22Rv1 (cell line): ENCODE measurements around the gene CD200R1.

Experiments used
- H3K27ac ChIP-seq: fragments of 450-650 bp; 2 replicates; pipeline ENCODE4 v1.5.1; 2017
- ZFX ChIP-seq: fragments of 450-650 bp; IDR thresholded peaks from 2 replicates; pipeline ENCODE4 v1.6.1; 2017; ENCODE audit warnings: antibody characterized with exemption, borderline replicate concordance
- TF ChIP-seq, protein P1 (sequence below): fragments of 450-650 bp; IDR thresholded peaks from 2 replicates; pipeline ENCODE4 v1.5.1; 2017; ENCODE audit warnings: mild to moderate bottlenecking

Gene CD200R1

GRCh38 chr3:112908252-112908651 lies 66.7 kb downstream of the CD200R1 start:
- TF ChIP-seq, protein P1, sequence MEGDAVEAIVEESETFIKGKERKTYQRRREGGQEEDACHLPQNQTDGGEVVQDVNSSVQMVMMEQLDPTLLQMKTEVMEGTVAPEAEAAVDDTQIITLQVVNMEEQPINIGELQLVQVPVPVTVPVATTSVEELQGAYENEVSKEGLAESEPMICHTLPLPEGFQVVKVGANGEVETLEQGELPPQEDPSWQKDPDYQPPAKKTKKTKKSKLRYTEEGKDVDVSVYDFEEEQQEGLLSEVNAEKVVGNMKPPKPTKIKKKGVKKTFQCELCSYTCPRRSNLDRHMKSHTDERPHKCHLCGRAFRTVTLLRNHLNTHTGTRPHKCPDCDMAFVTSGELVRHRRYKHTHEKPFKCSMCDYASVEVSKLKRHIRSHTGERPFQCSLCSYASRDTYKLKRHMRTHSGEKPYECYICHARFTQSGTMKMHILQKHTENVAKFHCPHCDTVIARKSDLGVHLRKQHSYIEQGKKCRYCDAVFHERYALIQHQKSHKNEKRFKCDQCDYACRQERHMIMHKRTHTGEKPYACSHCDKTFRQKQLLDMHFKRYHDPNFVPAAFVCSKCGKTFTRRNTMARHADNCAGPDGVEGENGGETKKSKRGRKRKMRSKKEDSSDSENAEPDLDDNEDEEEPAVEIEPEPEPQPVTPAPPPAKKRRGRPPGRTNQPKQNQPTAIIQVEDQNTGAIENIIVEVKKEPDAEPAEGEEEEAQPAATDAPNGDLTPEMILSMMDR: no peak
- TF ChIP-seq ZFX: no peak
- H3K27ac ChIP-seq: no peak overlapping the region

GRCh38 chr3:112904786-112905185 lies 70.1 kb downstream of the CD200R1 start:
- H3K27ac ChIP-seq: no peak overlapping the region

GRCh38 chr3:112900113-112900512 lies 74.8 kb downstream of the CD200R1 start:
- no peak overlapping the region for H3K27ac ChIP-seq
- TF ChIP-seq, protein P1: no peak
- TF ChIP-seq ZFX: no peak

More at GRCh38 chr3:112904786-112905185, 70.1 kb downstream of the CD200R1 start:
- TF ChIP-seq, protein P1: no peak
- no peak for TF ChIP-seq ZFX

GRCh38 chr3:112897791-112898190 lies 77.1 kb downstream of the CD200R1 start:
- TF ChIP-seq, protein P1: no peak
- no peak for TF ChIP-seq ZFX
- H3K27ac ChIP-seq: no peak overlapping the region

DNA sequence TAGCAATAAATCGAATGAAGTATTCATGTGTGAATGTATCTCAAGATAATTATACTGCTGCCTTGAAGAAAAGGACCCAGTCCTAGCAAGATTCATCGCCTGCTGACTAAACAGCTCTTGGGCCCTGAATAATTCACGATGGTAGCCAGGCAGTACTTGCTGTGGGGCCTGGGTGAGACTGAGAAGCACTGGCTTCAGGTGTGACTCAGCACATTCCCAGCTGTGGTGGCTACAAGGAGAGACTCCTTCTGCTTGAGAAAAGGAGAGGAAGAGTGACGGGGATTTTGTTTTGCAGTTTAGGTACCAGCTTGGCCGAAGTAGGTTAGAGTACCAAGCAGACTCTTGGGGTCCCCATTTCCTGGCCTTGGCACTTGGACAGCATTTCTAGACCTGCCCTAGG lies 80.6 kb downstream of the CD200R1 start:
- no peak for TF ChIP-seq ZFX
- TF ChIP-seq, protein P1: no peak
- H3K27ac ChIP-seq: no peak overlapping the region

DNA sequence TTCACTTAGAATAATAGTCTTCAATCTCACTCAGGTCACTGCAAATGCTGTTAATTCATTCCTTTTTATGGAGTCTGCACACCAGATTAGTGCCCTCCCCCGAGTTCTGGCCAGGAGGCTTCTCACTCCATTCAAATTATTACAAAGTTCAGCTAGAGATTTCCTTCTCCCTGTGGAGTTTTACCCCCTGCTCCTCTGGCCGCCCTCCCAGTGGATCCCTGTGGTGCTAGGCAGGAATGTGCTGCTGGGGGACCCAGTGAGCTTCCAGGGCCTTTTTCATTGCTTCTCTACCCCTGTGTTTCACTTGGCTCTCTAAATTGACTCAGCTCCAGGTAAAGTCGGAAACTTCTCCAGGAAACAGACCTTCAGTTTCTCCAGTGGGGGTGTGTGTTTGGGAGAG lies 85.5 kb downstream of the CD200R1 start:
- H3K27ac ChIP-seq: no peak overlapping the region
- TF ChIP-seq ZFX: no peak
- TF ChIP-seq, protein P1: no peak

- TF ChIP-seq, protein P1: no peak
- no peak for TF ChIP-seq ZFX
Measured at GRCh38 chr3:112888381-112889085, 86.4 kb downstream of the CD200R1 start.

More at GRCh38 chr3:112888381-112889085, 86.4 kb downstream of the CD200R1 start:
- no peak overlapping the region for H3K27ac ChIP-seq
